NB4 (cell line): Measurements from ENCODE around the gene FAM78B.

Source experiments
- DNase-seq: peaks from one replicate; pipeline ENCODE4 v3.0.0; 2010; ENCODE audit warnings: low read depth
- H3K4me3 ChIP-seq: one replicate; pipeline ENCODE4 v1.5.1; 2011; ENCODE audit warnings: mild to moderate bottlenecking, low read depth, low read length, moderate library complexity
- MYC ChIP-seq: IDR thresholded peaks from 2 replicates; pipeline ENCODE4 v1.6.1; 2011; ENCODE audit warnings: low read depth, low read length
- POLR2A ChIP-seq: IDR thresholded peaks from 2 replicates; pipeline ENCODE4 v1.6.1; 2011; ENCODE audit warnings: mild to moderate bottlenecking; ENCODE audit not compliant: insufficient read length; ENCODE audit errors: extremely low read depth
- TF ChIP-seq, protein P1 (sequence below): IDR thresholded peaks from 2 replicates; pipeline ENCODE4 v1.6.1; 2011; ENCODE audit warnings: low read depth, low read length
- TF ChIP-seq, protein P2 (sequence below): IDR thresholded peaks from one replicate; pipeline ENCODE4 v1.5.1; 2012; ENCODE audit warnings: low read depth, low read length

FAM78B gene

GRCh38 chr1:166193057-166193698 lies 26.4 kb upstream of the FAM78B start:
- H3K4me3 ChIP-seq = no peak overlapping the region
- TF ChIP-seq MYC (no peak), POLR2A (no peak)
- TF ChIP-seq, protein P1, sequence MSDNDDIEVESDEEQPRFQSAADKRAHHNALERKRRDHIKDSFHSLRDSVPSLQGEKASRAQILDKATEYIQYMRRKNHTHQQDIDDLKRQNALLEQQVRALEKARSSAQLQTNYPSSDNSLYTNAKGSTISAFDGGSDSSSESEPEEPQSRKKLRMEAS = no peak
- TF ChIP-seq, protein P2, sequence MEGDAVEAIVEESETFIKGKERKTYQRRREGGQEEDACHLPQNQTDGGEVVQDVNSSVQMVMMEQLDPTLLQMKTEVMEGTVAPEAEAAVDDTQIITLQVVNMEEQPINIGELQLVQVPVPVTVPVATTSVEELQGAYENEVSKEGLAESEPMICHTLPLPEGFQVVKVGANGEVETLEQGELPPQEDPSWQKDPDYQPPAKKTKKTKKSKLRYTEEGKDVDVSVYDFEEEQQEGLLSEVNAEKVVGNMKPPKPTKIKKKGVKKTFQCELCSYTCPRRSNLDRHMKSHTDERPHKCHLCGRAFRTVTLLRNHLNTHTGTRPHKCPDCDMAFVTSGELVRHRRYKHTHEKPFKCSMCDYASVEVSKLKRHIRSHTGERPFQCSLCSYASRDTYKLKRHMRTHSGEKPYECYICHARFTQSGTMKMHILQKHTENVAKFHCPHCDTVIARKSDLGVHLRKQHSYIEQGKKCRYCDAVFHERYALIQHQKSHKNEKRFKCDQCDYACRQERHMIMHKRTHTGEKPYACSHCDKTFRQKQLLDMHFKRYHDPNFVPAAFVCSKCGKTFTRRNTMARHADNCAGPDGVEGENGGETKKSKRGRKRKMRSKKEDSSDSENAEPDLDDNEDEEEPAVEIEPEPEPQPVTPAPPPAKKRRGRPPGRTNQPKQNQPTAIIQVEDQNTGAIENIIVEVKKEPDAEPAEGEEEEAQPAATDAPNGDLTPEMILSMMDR = no peak
- peak; percentile 4 for DNase-seq

GRCh38 chr1:166190400-166190799 lies 23.6 kb upstream of the FAM78B start:
- TF ChIP-seq, protein P1 = no peak
- TF ChIP-seq, protein P2 = no peak
- no peak for TF ChIP-seq MYC
- TF ChIP-seq POLR2A = no peak
- DNase-seq = peak; percentile 4
- H3K4me3 ChIP-seq = no peak overlapping the region

- H3K4me3 ChIP-seq = no peak overlapping the region
- TF ChIP-seq, protein P1 = no peak
- TF ChIP-seq POLR2A (no peak), MYC (no peak)
- DNase-seq = peak; percentile 15
These were observed 22.3 kb upstream of the FAM78B start for GRCh38 chr1:166189126-166189525.

GRCh38 chr1:166185526-166185925 lies 18.7 kb upstream of the FAM78B start:
- TF ChIP-seq, protein P2 = no peak
- TF ChIP-seq, protein P1 = no peak
- TF ChIP-seq POLR2A = no peak
- TF ChIP-seq MYC = no peak
- DNase-seq = no peak
- no peak overlapping the region for H3K4me3 ChIP-seq

DNA sequence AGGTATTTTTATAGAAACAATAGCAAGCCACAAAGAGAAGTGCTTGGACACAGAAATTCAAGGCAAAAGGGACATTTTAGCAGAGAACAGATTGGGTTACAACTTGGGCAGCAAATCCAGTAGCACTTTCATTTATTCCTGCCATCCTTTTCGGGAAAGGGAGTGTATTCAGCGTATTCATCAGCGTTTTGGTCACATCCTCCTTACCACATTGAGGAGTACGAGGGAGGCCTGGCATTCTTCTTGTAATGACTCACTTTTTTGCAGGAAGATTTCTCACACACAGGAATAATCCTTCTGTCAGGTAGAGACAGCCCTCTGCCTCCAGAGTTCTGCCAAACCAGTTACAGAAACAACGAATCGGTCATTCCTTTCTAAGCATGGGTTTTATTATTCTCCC lies 18.1 kb upstream of the FAM78B start:
- no peak for DNase-seq
- TF ChIP-seq, protein P2 = no peak
- TF ChIP-seq MYC = no peak
- TF ChIP-seq, protein P1 = no peak
- no peak for TF ChIP-seq POLR2A
- no peak overlapping the region for H3K4me3 ChIP-seq

- no peak for TF ChIP-seq POLR2A
- TF ChIP-seq, protein P2 = no peak
- TF ChIP-seq, protein P1 = no peak
- no peak for TF ChIP-seq MYC
- DNase-seq = no peak
- no peak overlapping the region for H3K4me3 ChIP-seq
These were observed 17.2 kb upstream of the FAM78B start for GRCh38 chr1:166184012-166184411.
